ENCODE measurements around the gene NDE1. TPM values are rescaled to one million over a fixed set of nuclear protein-coding genes. Genes with fewer than 3 reads are reported as not detected.

Gene NDE1
- total RNA-seq, 1 experiment from 2014 or later: 103 TPM

- no peak for DNase-seq (ENCODE audit: extremely low read depth, low read depth)
Measured at GRCh38 chr16:15760129-15760528, 110.1 kb downstream of the NDE1 start.

DNA sequence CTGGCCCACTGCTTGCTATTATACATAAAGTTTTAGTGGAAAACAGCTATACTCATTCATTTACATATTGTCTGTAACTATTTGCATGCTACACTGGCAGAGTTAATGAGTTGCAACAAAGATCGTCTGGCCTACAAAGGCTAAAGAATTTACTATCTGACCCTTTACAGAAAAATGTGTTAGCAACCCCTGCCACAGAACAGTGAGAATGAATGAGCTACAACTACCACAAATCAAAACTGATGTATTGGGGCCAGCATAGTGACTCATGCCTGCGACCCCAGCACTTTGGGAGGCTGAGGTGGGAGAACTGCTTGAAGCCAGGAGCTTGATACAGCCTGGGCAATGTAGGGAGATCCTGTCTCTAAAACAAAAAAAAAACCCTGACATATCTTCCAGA lies 114.1 kb downstream of the NDE1 start:
- no peak for DNase-seq (ENCODE audit: extremely low read depth, low read depth)

DNA sequence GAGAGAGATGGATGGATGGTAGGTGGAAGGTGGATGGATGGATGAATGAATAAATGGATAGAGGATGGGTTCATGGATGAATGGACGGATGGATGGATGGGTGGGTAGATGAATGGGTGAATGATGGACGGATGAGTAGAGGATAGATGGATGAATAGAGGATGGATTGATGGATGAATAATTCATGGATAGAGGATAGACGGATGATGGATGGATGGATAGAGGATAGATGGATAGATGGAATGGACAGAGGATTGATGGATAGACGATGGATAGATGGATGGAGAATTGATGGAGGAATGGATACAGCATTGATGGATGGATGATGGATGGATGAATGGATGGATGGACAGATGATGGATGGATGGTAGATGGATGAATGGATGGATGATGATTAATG lies 115.1 kb downstream of the NDE1 start:
- DNase-seq (ENCODE audit: extremely low read depth, low read depth): no peak

- peak; percentile 58 for DNase-seq (ENCODE audit: extremely low read depth, low read depth)
Measured at GRCh38 chr16:15765880-15766279, 115.8 kb downstream of the NDE1 start.

- DNase-seq (ENCODE audit: extremely low read depth, low read depth): no peak
Measured at GRCh38 chr16:15766918-15767317, 116.9 kb downstream of the NDE1 start.

DNA sequence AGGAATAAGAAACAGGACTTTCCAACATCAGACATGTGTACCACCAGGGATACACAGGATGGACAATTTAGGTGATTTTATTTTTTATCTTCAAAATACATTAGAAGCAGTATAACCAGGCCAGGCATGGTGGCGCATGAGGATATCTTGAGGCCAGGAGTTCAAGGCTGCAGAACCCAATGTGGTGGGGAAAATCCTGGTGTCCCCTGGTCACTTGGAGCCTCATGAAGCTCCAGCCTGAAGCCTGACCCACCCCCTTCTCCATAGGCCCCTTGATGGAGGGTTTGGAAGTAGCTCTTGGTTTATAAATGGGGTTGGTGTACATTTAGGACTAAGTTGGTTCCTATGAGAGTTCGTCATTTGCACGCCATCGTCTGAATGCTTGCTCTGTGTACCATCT lies 118.2 kb downstream of the NDE1 start:
- no peak for DNase-seq (ENCODE audit: extremely low read depth, low read depth)

DNA sequence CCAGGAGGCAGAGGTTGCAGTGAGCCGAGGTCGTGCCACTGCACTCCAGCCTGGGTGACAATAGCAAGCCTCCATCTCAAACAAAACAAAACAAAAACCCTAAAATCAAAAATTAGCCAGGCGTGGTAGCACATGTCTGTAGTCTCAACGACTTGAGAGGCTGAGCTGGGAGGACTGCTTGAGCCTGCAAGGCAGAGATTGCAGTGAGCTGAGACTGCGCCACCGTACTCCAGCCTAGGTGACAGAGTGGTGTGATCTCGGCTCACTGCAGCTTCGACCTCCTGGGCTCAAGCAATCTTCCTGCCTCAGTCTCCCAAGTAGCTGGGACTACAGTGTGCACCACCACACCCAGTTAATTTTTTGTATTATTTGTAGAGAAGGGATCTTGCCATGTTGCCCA lies 119.2 kb downstream of the NDE1 start:
- no peak for DNase-seq (ENCODE audit: extremely low read depth, low read depth)

DNA sequence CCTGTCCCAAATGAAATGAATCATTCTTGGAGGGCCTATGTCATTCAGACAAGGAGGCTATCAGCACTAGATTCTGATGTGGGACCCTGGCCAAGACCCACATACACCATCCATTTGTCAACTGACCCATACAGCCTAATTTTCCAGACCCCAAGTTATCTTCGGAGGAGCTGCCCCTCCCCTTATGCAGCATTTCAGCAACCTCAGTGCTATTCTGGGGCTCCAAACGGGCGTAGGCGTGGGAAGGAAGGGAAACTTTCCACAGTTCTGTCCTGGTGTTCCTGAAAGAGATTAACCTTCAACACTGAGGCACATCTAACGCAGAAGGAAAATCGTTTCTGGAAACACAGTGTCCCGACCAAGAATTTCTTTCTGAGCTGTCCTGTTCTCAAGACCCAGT lies 120.1 kb downstream of the NDE1 start:
- DNase-seq (ENCODE audit: extremely low read depth, low read depth): no peak

DNA sequence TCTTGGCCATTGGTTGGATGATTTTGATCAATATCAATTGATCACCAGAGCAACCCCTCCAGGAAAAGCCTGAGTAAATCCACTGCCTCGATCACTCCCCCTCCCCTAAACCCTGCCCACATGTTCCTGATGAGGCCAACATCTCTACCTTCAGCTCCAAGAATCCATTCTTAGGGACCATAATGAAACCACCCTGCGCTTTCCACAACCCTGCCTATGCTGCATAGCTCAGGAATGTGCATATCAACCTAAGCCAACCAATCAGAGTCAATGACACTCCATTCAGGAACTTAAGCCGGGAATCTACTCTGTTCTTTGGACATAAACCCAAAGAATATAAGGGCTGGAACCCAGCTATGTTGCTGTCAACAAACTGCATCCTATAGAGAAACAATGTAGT lies 120.5 kb downstream of the NDE1 start:
- no peak for DNase-seq (ENCODE audit: extremely low read depth, low read depth)

GRCh38 chr16:15771694-15772093 lies 121.6 kb downstream of the NDE1 start:
- no peak for DNase-seq (ENCODE audit: extremely low read depth, low read depth)

DNA sequence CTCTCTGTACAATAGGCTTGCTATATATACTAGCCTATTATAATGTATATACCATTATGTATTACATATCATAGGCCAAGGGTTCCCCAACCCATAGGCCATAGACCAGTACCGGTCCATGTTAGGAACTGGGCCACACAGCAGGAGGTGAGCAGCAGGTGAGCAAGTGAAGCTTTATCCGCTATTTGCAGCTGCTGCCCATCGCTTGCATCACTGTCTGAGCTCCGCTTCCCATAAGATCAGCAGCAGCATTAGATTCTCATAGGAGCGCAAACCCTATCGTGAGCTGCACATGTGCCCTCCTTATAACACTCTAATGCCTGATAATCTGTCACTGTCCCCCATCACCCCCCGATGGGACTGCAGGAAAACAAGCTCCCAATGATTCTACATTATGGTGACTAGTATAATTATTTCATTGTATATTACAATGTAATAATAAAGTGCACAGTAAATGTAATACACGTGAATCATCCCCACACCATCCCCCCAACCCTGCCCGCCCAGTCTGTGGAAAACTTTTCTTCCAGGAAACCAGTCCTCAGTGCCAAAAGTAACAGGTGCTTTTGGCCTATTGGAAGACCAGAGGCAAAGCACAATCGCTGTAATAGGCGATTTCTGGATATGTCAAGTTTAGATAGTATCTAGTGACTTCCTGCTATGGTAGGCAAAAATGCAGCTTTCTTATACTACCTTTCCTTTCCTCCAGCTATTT lies 122.7 kb downstream of the NDE1 start:
- no peak for DNase-seq (ENCODE audit: extremely low read depth, low read depth)

DNA sequence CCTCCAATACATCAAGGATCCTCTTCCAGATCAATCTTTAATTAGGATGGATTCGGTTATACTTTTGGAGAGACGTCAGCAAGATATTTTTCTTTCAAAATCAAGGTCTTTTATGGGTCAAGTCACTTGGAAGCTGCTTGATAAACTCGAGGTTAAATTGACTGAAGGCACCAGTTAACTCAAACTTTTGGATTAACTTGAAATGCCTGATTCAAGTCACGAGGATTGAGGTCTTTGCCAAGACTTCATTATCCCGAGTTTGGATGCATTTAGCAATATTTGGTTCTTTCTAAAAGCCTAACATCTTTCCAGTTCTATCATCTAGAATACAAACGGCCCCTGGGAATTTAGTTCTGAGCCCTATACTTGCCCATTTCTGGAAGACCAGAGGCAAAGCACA lies 123.9 kb downstream of the NDE1 start:
- DNase-seq (ENCODE audit: extremely low read depth, low read depth): no peak

GRCh38 chr16:15775209-15775608 lies 125.2 kb downstream of the NDE1 start:
- DNase-seq (ENCODE audit: extremely low read depth, low read depth): no peak

DNA sequence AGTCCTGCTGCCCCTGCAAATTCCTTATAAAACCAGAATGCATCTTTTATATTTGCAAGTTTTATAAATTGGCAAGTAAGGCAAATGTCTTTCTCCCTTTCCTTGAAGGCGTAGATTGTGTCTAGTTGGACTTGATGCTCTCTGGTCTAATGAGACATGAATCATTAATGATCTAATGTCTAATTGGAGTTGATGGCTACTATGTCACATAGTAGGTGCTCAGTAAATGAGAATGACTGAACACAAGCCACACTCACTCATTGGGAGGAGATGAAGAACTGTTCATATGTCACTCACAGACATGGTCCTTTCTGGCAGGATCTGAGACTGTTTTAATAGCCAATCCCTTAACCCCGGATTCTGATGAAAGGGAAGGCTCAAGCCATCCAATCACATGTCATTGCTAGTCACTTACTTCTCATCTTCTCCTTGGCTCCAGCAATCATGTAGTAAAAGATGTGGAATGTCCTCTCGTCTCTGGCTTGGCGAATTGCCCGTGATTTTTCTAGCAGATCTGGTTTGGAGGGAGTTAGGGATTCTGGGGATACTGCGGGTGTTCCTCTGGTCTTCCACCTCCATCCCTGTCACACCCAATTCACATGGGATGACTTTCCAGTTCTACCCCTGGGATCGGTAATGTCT lies 125.7 kb downstream of the NDE1 start:
- no peak for DNase-seq (ENCODE audit: extremely low read depth, low read depth)

Other genes with a start within 250 kb of the NDE1 start
- gene BMERB1, start 215.7 kb upstream of the NDE1 start, total RNA-seq (2014; rRNA removed; shearing (Covaris generic)): 35.8 and 43.7 TPM in 2 replicates
- gene MARF1, start 7.1 kb upstream of the NDE1 start, total RNA-seq (2014; rRNA removed; shearing (Covaris generic)): 22.2 and 22.7 TPM in 2 replicates
- 0.02 TPM in 1 of 2 replicates, not detected in the other for gene MYH11, start 206.8 kb downstream of the NDE1 start, total RNA-seq (2014; rRNA removed; shearing (Covaris generic))
- gene CEP20, start 238.4 kb downstream of the NDE1 start, total RNA-seq (2014; rRNA removed; shearing (Covaris generic)): 166 and 179 TPM in 2 replicates